ENCODE data around the gene CSNK1A1L.

GRCh38 chr13:37131092-37131491 lies 25.6 kb upstream of the CSNK1A1L start:
- TF ChIP-seq CTCF (IDR thresholded peaks at IDR 0.05; ENCODE audit: low read depth, low read length, poor library complexity, severe bottlenecking) (no peak), EZH2phosphoT487 (IDR thresholded peaks at IDR 0.05; ENCODE audit: borderline replicate concordance, low read length) (no peak)

All from DOHH2 (cell line).